Activated CD4-positive, alpha-beta memory T cell treated with anti-CD3 and anti-CD28 coated beads for 36 hours (primary cell): ENCODE data around the gene E2F1. TPM values are rescaled to one million over a fixed set of nuclear protein-coding genes. Genes with fewer than 3 reads are reported as not detected.

Source experiments
- CTCF ChIA-PET: fragments of 350-600 bp; sonication (Branson Sonifier 250); formaldehyde crosslinking; loops from one replicate; lab custom pipeline; 2021; ENCODE audit warnings: antibody characterized with exemption, inconsistent platforms; lab: Charles Lee
- POLR2A ChIA-PET: fragments of 350-600 bp; sonication (Branson Sonifier 250); formaldehyde crosslinking; loops from one replicate; lab custom pipeline; 2021; ENCODE audit warnings: antibody characterized with exemption; lab: Charles Lee
- DNase-seq: peaks from one replicate; pipeline ENCODE4 v3.0.0-alpha.2; 2020
- H3K27ac Mint-ChIP-seq: one replicate; pipeline ENCODE4 v1.8.0; 2021; ENCODE audit warnings: mixed read lengths
- H3K27me3 Mint-ChIP-seq: one replicate; pipeline ENCODE4 v1.8.0; 2021; ENCODE audit warnings: mixed read lengths
- H3K36me3 Mint-ChIP-seq: one replicate; pipeline ENCODE4 v1.8.0; 2021; ENCODE audit warnings: mixed read lengths
- H3K4me1 Mint-ChIP-seq: one replicate; pipeline ENCODE4 v1.8.0; 2021; ENCODE audit warnings: low read depth, mixed read lengths
- H3K4me3 Mint-ChIP-seq: one replicate; pipeline ENCODE4 v1.8.0; 2021; ENCODE audit warnings: mild to moderate bottlenecking, mixed read lengths
- H3K9me3 Mint-ChIP-seq: one replicate; pipeline ENCODE4 v1.8.0; 2021; ENCODE audit warnings: mixed read lengths
- intact Hi-C: fragments of 100-400 bp; cut with micrococcal nuclease; formaldehyde crosslinking; loops from one replicate; pipeline ENCODE4 v1.15.1; 2023
- total RNA-seq, 2 experiments: library from RNA; stranded (reverse); gene quantifications; one replicate each; pipeline ENCODE4 v1.2.3, GENCODE V29; 2021

The E2F1 gene
- total RNA-seq, 2 experiments from 2014 or later: 66.8 to 67.8 TPM

GRCh38 chr20:33693741-33694638 is 7.8 kb upstream of the E2F1 start:
- H3K4me3 Mint-ChIP-seq: no peak overlapping the region
- intact Hi-C loops: no loop called here
- ChIA-PET CTCF (interaction anchor here (0.8 kb wide), 1 partner anchor 98 kb away, joined by 3 read pairs; no protein-coding TSS in a partner anchor), POLR2A (no interaction called here)
- H3K9me3 Mint-ChIP-seq: peaks cover 3% of the 10 kb centered on the region
- H3K4me1 Mint-ChIP-seq: peaks cover 13% of the 10 kb centered on the region
- no peak for DNase-seq
- no peaks in the 10 kb centered on the region for H3K36me3 Mint-ChIP-seq
- H3K27me3 Mint-ChIP-seq: no peaks in the 10 kb centered on the region
- no peak overlapping the region for H3K27ac Mint-ChIP-seq

- ChIA-PET CTCF (interaction anchor here (0.8 kb wide), 1 partner anchor 99 kb away, joined by 3 read pairs; no protein-coding TSS in a partner anchor), POLR2A (no interaction called here)
Measured at GRCh38 chr20:33693289-33693688, 7.1 kb upstream of the E2F1 start.

GRCh38 chr20:33689973-33690372 is 3.8 kb upstream of the E2F1 start:
- CTCF ChIA-PET: no interaction called here
- peaks cover 42% of the 10 kb centered on the region for H3K4me1 Mint-ChIP-seq

More at GRCh38 chr20:33693289-33693688, 7.1 kb upstream of the E2F1 start:
- Mint-ChIP-seq H3K4me1 (peaks cover 20% of the 10 kb centered on the region), H3K9me3 (peaks cover under 1% of the 10 kb centered on the region), H3K4me3 (no peak overlapping the region), H3K27ac (no peak overlapping the region), H3K36me3 (no peaks in the 10 kb centered on the region), H3K27me3 (no peaks in the 10 kb centered on the region)
- DNase-seq: no peak
- intact Hi-C loops: no loop called here

GRCh38 chr20:33689493-33689892 is 3.3 kb upstream of the E2F1 start:
- H3K36me3 Mint-ChIP-seq: peaks cover 9% of the 10 kb centered on the region
- no peak for DNase-seq
- H3K27ac Mint-ChIP-seq: peak overlapping the region; percentile 82
- POLR2A ChIA-PET: interaction anchor here (1.1 kb wide), 1 partner anchor 31 kb away, joined by 5 read pairs; the partner anchor contains the start of gene PXMP4
- peaks cover 47% of the 10 kb centered on the region for H3K4me1 Mint-ChIP-seq
- no peaks in the 10 kb centered on the region for H3K27me3 Mint-ChIP-seq
- CTCF ChIA-PET: interaction anchor here (3.5 kb wide), 1 partner anchor 22 kb away, joined by 28 read pairs; the partner anchor contains the start of gene ACTL10
- H3K4me3 Mint-ChIP-seq: no peak overlapping the region
- no peaks in the 10 kb centered on the region for H3K9me3 Mint-ChIP-seq
- intact Hi-C loops: loop anchor here (5.0 kb wide), 1 partner anchor 423 kb away; the partner anchor contains the start of gene EIF2S2

More at GRCh38 chr20:33689973-33690372, 3.8 kb upstream of the E2F1 start:
- DNase-seq: peak; percentile 78
- POLR2A ChIA-PET: interaction anchor here (1.1 kb wide), 1 partner anchor 30 kb away, joined by 5 read pairs; the partner anchor contains the start of gene PXMP4
- H3K9me3 Mint-ChIP-seq: no peaks in the 10 kb centered on the region
- H3K4me3 Mint-ChIP-seq: peak overlapping the region; percentile 38
- intact Hi-C loops: loop anchor here (1.0 to 5.0 kb wide), 2 partner anchors 30 to 422 kb away; partner anchors contain the start of genes EIF2S2 and PXMP4
- H3K27me3 Mint-ChIP-seq: no peaks in the 10 kb centered on the region
- H3K27ac Mint-ChIP-seq: peak overlapping the region; percentile 82
- H3K36me3 Mint-ChIP-seq: peaks cover 4% of the 10 kb centered on the region

GRCh38 chr20:33688938-33689424 is 2.8 kb upstream of the E2F1 start:
- DNase-seq: no peak
- intact Hi-C loops: loop anchor here (5.0 kb wide), 1 partner anchor 423 kb away; the partner anchor contains the start of gene EIF2S2
- Mint-ChIP-seq H3K9me3 (no peaks in the 10 kb centered on the region), H3K27me3 (no peaks in the 10 kb centered on the region), H3K36me3 (peaks cover 9% of the 10 kb centered on the region), H3K4me1 (peaks cover 50% of the 10 kb centered on the region), H3K27ac (peak overlapping the region; percentile 35), H3K4me3 (no peak overlapping the region)
- ChIA-PET CTCF (interaction anchor here (3.5 kb wide), 1 partner anchor 21 kb away, joined by 28 read pairs; the partner anchor contains the start of gene ACTL10), POLR2A (interaction anchor here (1.1 kb wide), 1 partner anchor 31 kb away, joined by 5 read pairs; the partner anchor contains the start of gene PXMP4)

GRCh38 chr20:33687993-33688937 is 2.1 kb upstream of the E2F1 start:
- Mint-ChIP-seq H3K27me3 (no peaks in the 10 kb centered on the region), H3K4me3 (no peak overlapping the region), H3K4me1 (peaks cover 53% of the 10 kb centered on the region), H3K36me3 (peaks cover 9% of the 10 kb centered on the region), H3K27ac (peak overlapping the region; percentile 19), H3K9me3 (no peaks in the 10 kb centered on the region)
- peak; percentile 30 for DNase-seq
- ChIA-PET CTCF (interaction anchor here (1.2 to 3.5 kb wide), 2 partner anchors 21 to 32 kb away, joined by 3 to 28 read pairs; partner anchors contain the start of genes ACTL10 and PXMP4), POLR2A (interaction anchor here (0.6 to 2.1 kb wide), 4 partner anchors 22 to 198 kb away, joined by 3 to 12 read pairs (median 4); partner anchors contain the start of genes ACTL10, CBFA2T2 and PXMP4)
- intact Hi-C loops: loop anchor here (2.0 to 5.0 kb wide), 3 partner anchors 25 to 424 kb away; partner anchors contain the start of genes C20orf144 and EIF2S2

- Mint-ChIP-seq H3K27ac (no peak overlapping the region), H3K27me3 (no peaks in the 10 kb centered on the region), H3K4me1 (peaks cover 59% of the 10 kb centered on the region), H3K36me3 (peaks cover 13% of the 10 kb centered on the region), H3K9me3 (no peaks in the 10 kb centered on the region), H3K4me3 (no peak overlapping the region)
- intact Hi-C loops: loop anchor here (2.0 to 5.0 kb wide), 3 partner anchors 25 to 425 kb away; partner anchors contain the start of genes C20orf144 and EIF2S2
- CTCF ChIA-PET: interaction anchor here (1.2 to 3.5 kb wide), 3 partner anchors 20 to 45 kb away, joined by 3 to 28 read pairs (median 4); partner anchors contain the start of genes ACTL10 and PXMP4
- no peak for DNase-seq
- POLR2A ChIA-PET: interaction anchor here (0.6 to 2.1 kb wide), 4 partner anchors 21 to 198 kb away, joined by 3 to 12 read pairs (median 4); partner anchors contain the start of genes ACTL10, CBFA2T2 and PXMP4
Measured at GRCh38 chr20:33687370-33687915, 1.3 kb upstream of the E2F1 start.

GRCh38 chr20:33686984-33687366 is 790 bp upstream of the E2F1 start:
- Mint-ChIP-seq H3K36me3 (peaks cover 14% of the 10 kb centered on the region), H3K4me3 (peak overlapping the region; percentile 43), H3K27me3 (no peaks in the 10 kb centered on the region), H3K9me3 (no peaks in the 10 kb centered on the region), H3K27ac (peak overlapping the region; percentile 32), H3K4me1 (peaks cover 64% of the 10 kb centered on the region)
- ChIA-PET CTCF (interaction anchor here (1.2 to 3.5 kb wide), 3 partner anchors 19 to 46 kb away, joined by 3 to 28 read pairs (median 4); partner anchors contain the start of genes ACTL10 and PXMP4), POLR2A (interaction anchor here (1.2 to 2.1 kb wide), 2 partner anchors 20 to 197 kb away, joined by 3 to 12 read pairs; partner anchors contain the start of genes ACTL10 and CBFA2T2)
- DNase-seq: no peak
- intact Hi-C loops: loop anchor here (1.0 to 5.0 kb wide), 5 partner anchors 24 to 425 kb away; partner anchors contain the start of genes C20orf144, CHMP4B, EIF2S2 and PXMP4

GRCh38 chr20:33685328-33686099 is 671 bp downstream of the E2F1 start:
- Mint-ChIP-seq H3K4me3 (peak overlapping the region; percentile 93), H3K27me3 (no peaks in the 10 kb centered on the region), H3K27ac (peak overlapping the region; percentile 87), H3K9me3 (no peaks in the 10 kb centered on the region), H3K36me3 (peaks cover 15% of the 10 kb centered on the region), H3K4me1 (peaks cover 79% of the 10 kb centered on the region)
- ChIA-PET CTCF (interaction anchor here (1.2 to 3.4 kb wide), 3 partner anchors 18 to 34 kb away, joined by 5 to 17 read pairs (median 5); partner anchors contain the start of genes ACTL10 and PXMP4), POLR2A (interaction anchor here (1.0 to 3.5 kb wide), 7 partner anchors 11 to 308 kb away, joined by 3 to 21 read pairs (median 5); partner anchors contain the start of genes ACTL10, NECAB3 and PXMP4)
- peak; percentile 83 for DNase-seq
- intact Hi-C loops: loop anchor here (1.0 to 5.0 kb wide), 5 partner anchors 23 to 427 kb away; partner anchors contain the start of genes C20orf144, CHMP4B, EIF2S2 and PXMP4
